GM12891 (cell line): ENCODE measurements around the gene SRGAP1.

Experiments
- PAX5 ChIP-seq: IDR thresholded peaks from 2 replicates; pipeline ENCODE4 v1.6.1; 2011; ENCODE audit warnings: low read length, moderate library complexity, mild to moderate bottlenecking; ENCODE audit not compliant: insufficient read depth, severe bottlenecking
- POLR2A ChIP-seq: IDR thresholded peaks from 2 replicates; pipeline ENCODE4 v1.6.1; 2011; ENCODE audit warnings: low read depth, low read length, control low read depth
- POLR2AphosphoS5 ChIP-seq: IDR thresholded peaks from 2 replicates; pipeline ENCODE4 v1.6.1; 2011; ENCODE audit warnings: low read depth, low read length, control low read depth
- POU2F2 ChIP-seq: IDR thresholded peaks from 2 replicates; pipeline ENCODE4 v1.6.1; 2011; ENCODE audit warnings: low read depth, mild to moderate bottlenecking, control low read depth, low read length, moderate library complexity
- SPI1 ChIP-seq: IDR thresholded peaks from 2 replicates; pipeline ENCODE4 v1.6.1; 2011; ENCODE audit warnings: low read depth, low read length, control low read depth
- TAF1 ChIP-seq: IDR thresholded peaks from 2 replicates; pipeline ENCODE4 v1.6.1; 2011; ENCODE audit warnings: low read depth, low read length, control low read depth

DNA sequence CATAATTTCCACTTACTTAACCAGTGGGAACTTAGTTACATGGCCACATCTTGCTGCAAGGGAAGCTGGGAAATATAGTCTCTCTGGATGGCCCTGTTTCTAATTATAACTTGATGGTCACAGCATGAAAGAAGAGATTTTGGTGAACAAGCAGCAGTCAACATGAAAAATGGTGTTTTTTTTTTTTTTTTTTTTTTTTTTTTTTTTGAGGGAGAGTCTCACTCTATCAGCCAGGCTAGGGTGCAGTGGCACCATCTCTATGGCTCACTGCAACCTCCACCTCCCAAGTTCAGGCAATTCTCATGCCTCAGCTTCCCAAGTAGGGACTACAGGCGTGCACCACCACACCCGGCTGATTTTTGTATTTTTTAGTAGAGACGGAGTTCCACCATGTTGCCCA lies 10.8 kb downstream of the SRGAP1 start:
- TF ChIP-seq POLR2AphosphoS5 = no peak
- TF ChIP-seq POLR2A = no peak
- no peak for TF ChIP-seq TAF1
- no peak for TF ChIP-seq SPI1
- no peak for TF ChIP-seq PAX5
- no peak for TF ChIP-seq POU2F2
